GM19395 (cell line): ENCODE results near the gene ZAP70.

ENCODE experiments used
- ATAC-seq: cut with Tn5 transposase; IDR thresholded peaks from one replicate; pipeline ENCODE4 v1.9.1; 2021; ENCODE audit warnings: mild to moderate bottlenecking, moderate library complexity; ENCODE audit not compliant: unreplicated experiment

Gene ZAP70

GRCh38 chr2:97775074-97775473 lies 61.7 kb downstream of the ZAP70 start:
- no peak for ATAC-seq

- no peak for ATAC-seq
These were observed 65.8 kb downstream of the ZAP70 start for GRCh38 chr2:97779141-97779540.

- ATAC-seq, result no peak
These were observed 68.6 kb downstream of the ZAP70 start for GRCh38 chr2:97781981-97782380.

GRCh38 chr2:97784953-97785352 lies 71.6 kb downstream of the ZAP70 start:
- no peak for ATAC-seq

GRCh38 chr2:97785818-97786217 lies 72.4 kb downstream of the ZAP70 start:
- no peak for ATAC-seq

- no peak for ATAC-seq
These were observed 75.7 kb downstream of the ZAP70 start for GRCh38 chr2:97788986-97789644.
